Measurements from ENCODE around the gene RUNX3.

Gene RUNX3

DNA sequence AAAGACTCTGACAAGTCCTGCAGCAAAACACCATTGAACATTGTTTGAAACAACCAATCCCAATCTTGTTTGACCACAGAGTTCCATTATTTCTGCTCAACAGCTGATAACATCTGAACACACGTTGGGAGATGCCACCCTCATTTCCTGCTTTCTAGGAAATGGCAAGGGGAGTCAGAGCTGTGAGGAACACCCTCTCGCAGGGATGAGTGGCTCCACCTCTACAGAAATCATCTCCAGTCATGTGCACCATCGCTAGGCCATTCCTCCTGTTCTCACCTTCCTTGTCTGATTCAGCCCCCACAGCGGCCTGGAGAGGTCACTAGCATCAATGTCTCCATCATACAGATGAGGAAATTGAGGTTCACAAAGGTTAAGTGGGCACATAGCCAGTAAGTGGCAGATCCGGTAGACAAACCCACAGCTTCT, 22.4 kb upstream of the RUNX3 start:
- Histone ChIP-seq H3K4me2 (ENCODE audit: low read depth, low read length) (no peak overlapping the region), H3K79me2 (ENCODE audit: low read length) (no peaks in the 10 kb centered on the region), H3K4me3 (ENCODE audit: low read length) (no peak overlapping the region), H3K36me3 (replicated peaks; ENCODE audit: insufficient read depth, low read length) (no peaks in the 10 kb centered on the region), H3K9me3 (replicated peaks; ENCODE audit: insufficient read depth, low read length) (no peaks in the 10 kb centered on the region), H3K9ac (ENCODE audit: low read length) (no peak overlapping the region), H4K20me1 (ENCODE audit: insufficient read depth, low read length) (no peaks in the 10 kb centered on the region), H3F3A (ENCODE audit: insufficient read depth, low read length) (no peaks in the 10 kb centered on the region; the same call in 1 of the 2 replicates), H3K27ac (ENCODE audit: low read length) (no peak overlapping the region), H3K9me2 (replicated peaks; ENCODE audit: insufficient read depth, low read length) (no peaks in the 10 kb centered on the region), H3K27me3 (replicated peaks; ENCODE audit: insufficient read depth, low read length) (no peaks in the 10 kb centered on the region), H3K4me1 (ENCODE audit: low read length) (peaks cover 22% of the 10 kb centered on the region), H2AFZ (ENCODE audit: low read length) (no peak overlapping the region)
- no peak for TF ChIP-seq EZH2 (optimal IDR thresholded peaks at IDR 0.05; ENCODE audit: low read depth, low read length)
- TF ChIP-seq, protein P1, sequence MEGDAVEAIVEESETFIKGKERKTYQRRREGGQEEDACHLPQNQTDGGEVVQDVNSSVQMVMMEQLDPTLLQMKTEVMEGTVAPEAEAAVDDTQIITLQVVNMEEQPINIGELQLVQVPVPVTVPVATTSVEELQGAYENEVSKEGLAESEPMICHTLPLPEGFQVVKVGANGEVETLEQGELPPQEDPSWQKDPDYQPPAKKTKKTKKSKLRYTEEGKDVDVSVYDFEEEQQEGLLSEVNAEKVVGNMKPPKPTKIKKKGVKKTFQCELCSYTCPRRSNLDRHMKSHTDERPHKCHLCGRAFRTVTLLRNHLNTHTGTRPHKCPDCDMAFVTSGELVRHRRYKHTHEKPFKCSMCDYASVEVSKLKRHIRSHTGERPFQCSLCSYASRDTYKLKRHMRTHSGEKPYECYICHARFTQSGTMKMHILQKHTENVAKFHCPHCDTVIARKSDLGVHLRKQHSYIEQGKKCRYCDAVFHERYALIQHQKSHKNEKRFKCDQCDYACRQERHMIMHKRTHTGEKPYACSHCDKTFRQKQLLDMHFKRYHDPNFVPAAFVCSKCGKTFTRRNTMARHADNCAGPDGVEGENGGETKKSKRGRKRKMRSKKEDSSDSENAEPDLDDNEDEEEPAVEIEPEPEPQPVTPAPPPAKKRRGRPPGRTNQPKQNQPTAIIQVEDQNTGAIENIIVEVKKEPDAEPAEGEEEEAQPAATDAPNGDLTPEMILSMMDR (IDR thresholded peaks at IDR 0.05; ENCODE audit: low read length), result no peak
- TF ChIP-seq EZH2phosphoT487 (IDR thresholded peaks at IDR 0.05; ENCODE audit: low read length), result no peak
- DNase-seq, result no peak

DNA sequence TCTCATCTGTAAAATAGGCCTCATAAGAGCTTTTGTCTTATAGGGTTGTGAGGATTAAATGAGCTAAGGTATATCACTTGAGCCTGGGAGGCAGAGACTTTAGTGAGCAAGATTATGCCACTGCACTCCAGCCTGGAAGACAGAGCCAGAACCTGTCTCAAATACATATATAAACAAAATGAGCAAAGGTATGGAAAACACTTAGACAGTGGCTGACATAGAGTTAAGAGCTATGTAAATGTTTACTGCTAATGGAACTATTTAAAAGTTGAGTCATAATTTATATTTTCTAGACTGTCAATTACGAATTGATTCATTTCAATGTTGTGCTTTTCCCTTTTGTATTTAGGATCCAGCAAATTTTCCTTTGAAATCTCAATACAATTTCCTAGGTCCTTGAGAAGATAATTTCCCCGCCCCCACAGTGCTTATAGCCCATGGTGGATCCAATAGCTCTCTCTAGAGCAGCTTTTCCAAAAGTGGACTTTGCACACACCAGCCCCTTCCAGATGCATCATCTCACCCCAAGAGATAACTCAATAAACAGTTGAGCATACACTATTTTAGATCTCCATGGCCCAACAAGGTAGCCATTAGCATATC, 21.8 kb upstream of the RUNX3 start:
- no peaks in the 10 kb centered on the region for H4K20me1 ChIP-seq (ENCODE audit: insufficient read depth, low read length)
- H3K4me3 ChIP-seq (ENCODE audit: low read length), result no peak overlapping the region
- no peak overlapping the region for H3K4me2 ChIP-seq (ENCODE audit: low read depth, low read length)
- H3K36me3 ChIP-seq (replicated peaks; ENCODE audit: insufficient read depth, low read length), result no peaks in the 10 kb centered on the region
- no peaks in the 10 kb centered on the region; the same call in 1 of the 2 replicates for H3F3A ChIP-seq (ENCODE audit: insufficient read depth, low read length)
- H3K9me3 ChIP-seq (replicated peaks; ENCODE audit: insufficient read depth, low read length), result no peaks in the 10 kb centered on the region
- no peak overlapping the region for H3K27ac ChIP-seq (ENCODE audit: low read length)
- no peaks in the 10 kb centered on the region for H3K27me3 ChIP-seq (replicated peaks; ENCODE audit: insufficient read depth, low read length)
- no peak for DNase-seq
- no peaks in the 10 kb centered on the region for H3K9me2 ChIP-seq (replicated peaks; ENCODE audit: insufficient read depth, low read length)
- TF ChIP-seq, protein P1 (IDR thresholded peaks at IDR 0.05; ENCODE audit: low read length), result no peak
- TF ChIP-seq EZH2phosphoT487 (IDR thresholded peaks at IDR 0.05; ENCODE audit: low read length), result no peak
- no peak for TF ChIP-seq EZH2 (optimal IDR thresholded peaks at IDR 0.05; ENCODE audit: low read depth, low read length)
- peaks cover 22% of the 10 kb centered on the region for H3K4me1 ChIP-seq (ENCODE audit: low read length)
- H3K9ac ChIP-seq (ENCODE audit: low read length), result no peak overlapping the region
- no peak overlapping the region for H2AFZ ChIP-seq (ENCODE audit: low read length)
- no peaks in the 10 kb centered on the region for H3K79me2 ChIP-seq (ENCODE audit: low read length)

DNA sequence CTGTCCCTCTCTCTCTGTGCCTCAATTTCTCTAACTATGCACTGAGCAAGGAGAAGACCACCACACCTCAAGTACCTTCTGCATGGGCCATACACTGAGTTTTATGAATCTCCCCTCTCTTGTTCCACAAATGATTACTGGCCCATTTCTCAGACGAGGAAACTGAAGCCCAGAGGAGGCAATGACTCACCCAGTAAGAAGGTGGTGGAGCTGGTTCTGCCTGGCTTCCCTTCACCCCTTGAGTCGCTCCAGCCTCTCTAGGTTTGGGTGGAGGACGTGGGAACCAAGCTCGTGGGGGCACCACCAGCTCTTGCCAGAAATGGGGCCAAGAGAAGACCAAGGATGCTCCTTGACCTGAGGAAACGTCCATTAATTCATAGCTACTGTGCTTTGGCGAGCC, 21.3 kb upstream of the RUNX3 start:
- Histone ChIP-seq H3K36me3 (replicated peaks; ENCODE audit: insufficient read depth, low read length) (no peaks in the 10 kb centered on the region), H3K9me2 (replicated peaks; ENCODE audit: insufficient read depth, low read length) (no peaks in the 10 kb centered on the region), H2AFZ (ENCODE audit: low read length) (no peak overlapping the region), H3K9ac (ENCODE audit: low read length) (no peak overlapping the region), H3K4me3 (ENCODE audit: low read length) (no peak overlapping the region), H3K4me2 (ENCODE audit: low read depth, low read length) (no peak overlapping the region), H3K9me3 (replicated peaks; ENCODE audit: insufficient read depth, low read length) (no peaks in the 10 kb centered on the region), H4K20me1 (ENCODE audit: insufficient read depth, low read length) (no peaks in the 10 kb centered on the region), H3K27ac (ENCODE audit: low read length) (no peak overlapping the region), H3K4me1 (ENCODE audit: low read length) (peaks cover 22% of the 10 kb centered on the region), H3F3A (ENCODE audit: insufficient read depth, low read length) (no peaks in the 10 kb centered on the region; the same call in 1 of the 2 replicates), H3K79me2 (ENCODE audit: low read length) (no peaks in the 10 kb centered on the region), H3K27me3 (replicated peaks; ENCODE audit: insufficient read depth, low read length) (no peaks in the 10 kb centered on the region)
- DNase-seq, result no peak
- no peak for TF ChIP-seq EZH2 (optimal IDR thresholded peaks at IDR 0.05; ENCODE audit: low read depth, low read length)
- TF ChIP-seq, protein P1 (IDR thresholded peaks at IDR 0.05; ENCODE audit: low read length), result no peak
- TF ChIP-seq EZH2phosphoT487 (IDR thresholded peaks at IDR 0.05; ENCODE audit: low read length), result no peak
